ENCODE measurements around the gene CLEC2D. TPM values are rescaled to one million over a fixed set of nuclear protein-coding genes. Genes with fewer than 3 reads are reported as not detected.
A peak's percentile ranks its signal among the peaks of the same experiment; 100 is the strongest.

Gene CLEC2D, protein sequence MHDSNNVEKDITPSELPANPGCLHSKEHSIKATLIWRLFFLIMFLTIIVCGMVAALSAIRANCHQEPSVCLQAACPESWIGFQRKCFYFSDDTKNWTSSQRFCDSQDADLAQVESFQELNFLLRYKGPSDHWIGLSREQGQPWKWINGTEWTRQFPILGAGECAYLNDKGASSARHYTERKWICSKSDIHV
- 386 and 391 TPM in 2 replicates for total RNA-seq

DNA sequence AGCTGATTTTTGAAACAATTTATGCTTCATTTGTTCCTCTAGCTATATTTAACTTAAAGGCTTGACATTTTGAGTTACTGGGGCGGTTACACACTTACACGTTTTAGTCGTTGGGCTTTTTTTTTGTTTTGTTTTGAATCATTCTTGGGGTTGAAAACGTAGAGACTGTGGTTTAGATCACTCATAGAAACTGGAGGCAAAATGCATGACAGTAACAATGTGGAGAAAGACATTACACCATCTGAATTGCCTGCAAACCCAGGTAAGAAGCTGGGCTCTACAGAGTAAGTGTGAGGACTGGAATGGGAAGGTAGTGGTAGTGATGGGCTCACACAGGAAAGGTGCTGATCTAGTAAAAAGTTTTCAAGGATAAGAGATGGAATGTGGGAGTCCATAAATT lies at the start of gene CLEC2D:
Gene CLEC2D (plus strand): TSS at position 180 of the 400 bp plus-strand sequence. CDS start 22 bp downstream, at position 202.
- DNase-seq, result peak; percentile 91
- peaks cover 48% of the 10 kb centered on the region for H3K4me1 Mint-ChIP-seq

GRCh38 chr12:9625019-9625418 lies 44.5 kb upstream of the CLEC2D start:
- Mint-ChIP-seq H3K4me3 (no peak overlapping the region), H3K4me1 (peaks cover 2% of the 10 kb centered on the region), H3K36me3 (ENCODE audit: low read depth) (peaks cover 11% of the 10 kb centered on the region), H3K9me3 (peaks cover 24% of the 10 kb centered on the region), H3K27me3 (peaks cover 1% of the 10 kb centered on the region), H3K27ac (no peak overlapping the region)
- intact Hi-C loops (cut with micrococcal nuclease), result no loop called here
- no peak for DNase-seq

More for the DNA sequence above, at the start of gene CLEC2D:
- H3K27me3 Mint-ChIP-seq, result no peaks in the 10 kb centered on the region
- no peaks in the 10 kb centered on the region for H3K9me3 Mint-ChIP-seq
- intact Hi-C loops (cut with micrococcal nuclease), result loop anchor here (1.0 kb wide), 4 partner anchors 19 to 125 kb away; partner anchors contain the start of genes CD69 and CLECL1
- peak within 1 kb of the TSS; percentile 97 for H3K27ac Mint-ChIP-seq
- H3K4me3 Mint-ChIP-seq, result peak within 1 kb of the TSS; percentile 89
- H3K36me3 Mint-ChIP-seq (ENCODE audit: low read depth), result peaks cover 73% of the 10 kb centered on the region

DNA sequence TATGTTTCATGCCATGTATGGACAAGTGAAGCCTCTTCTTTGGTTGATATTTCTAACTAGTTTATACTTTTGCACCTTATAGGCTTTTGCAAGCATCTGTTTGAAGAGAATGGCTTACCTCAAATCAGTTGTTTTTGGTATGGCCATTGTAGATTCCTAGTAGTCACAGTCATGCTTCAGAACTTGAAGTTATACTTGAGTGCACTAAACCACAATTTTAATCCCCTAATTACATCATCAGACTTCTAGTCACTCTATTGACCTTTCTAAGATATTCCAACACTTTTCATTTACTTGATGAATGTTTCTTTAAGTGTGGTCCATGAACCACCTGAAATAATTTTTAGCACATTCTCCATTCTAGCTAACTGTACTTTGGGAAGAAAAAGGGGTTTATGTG lies 43.2 kb upstream of the CLEC2D start:
- no peak overlapping the region for H3K4me3 Mint-ChIP-seq
- peaks cover 11% of the 10 kb centered on the region for H3K36me3 Mint-ChIP-seq (ENCODE audit: low read depth)
- no peak overlapping the region for H3K27ac Mint-ChIP-seq
- peaks cover 4% of the 10 kb centered on the region for H3K4me1 Mint-ChIP-seq
- intact Hi-C loops (cut with micrococcal nuclease), result no loop called here
- peaks cover 4% of the 10 kb centered on the region for H3K27me3 Mint-ChIP-seq
- no peak for DNase-seq
- peaks cover 25% of the 10 kb centered on the region for H3K9me3 Mint-ChIP-seq

- Mint-ChIP-seq H3K27ac (no peak overlapping the region), H3K9me3 (peaks cover 25% of the 10 kb centered on the region), H3K27me3 (peaks cover 4% of the 10 kb centered on the region), H3K4me1 (peaks cover 4% of the 10 kb centered on the region), H3K36me3 (ENCODE audit: low read depth) (peaks cover 11% of the 10 kb centered on the region), H3K4me3 (no peak overlapping the region)
- intact Hi-C loops (cut with micrococcal nuclease), result no loop called here
- no peak for DNase-seq
Observed at GRCh38 chr12:9626821-9627220, 42.7 kb upstream of the CLEC2D start.

- Mint-ChIP-seq H3K4me3 (no peak overlapping the region), H3K36me3 (ENCODE audit: low read depth) (peaks cover 9% of the 10 kb centered on the region), H3K9me3 (peaks cover 14% of the 10 kb centered on the region), H3K27ac (no peak overlapping the region), H3K27me3 (peaks cover 4% of the 10 kb centered on the region), H3K4me1 (peaks cover 43% of the 10 kb centered on the region)
- peak; percentile 81 for DNase-seq
- intact Hi-C loops (cut with micrococcal nuclease), result no loop called here
Observed at GRCh38 chr12:9632766-9633165, 36.7 kb upstream of the CLEC2D start.

- H3K27me3 Mint-ChIP-seq, result peaks cover 4% of the 10 kb centered on the region
- intact Hi-C loops (cut with micrococcal nuclease), result loop anchor here (1.0 to 2.0 kb wide), 5 partner anchors 13 to 109 kb away; partner anchors contain the start of gene CLECL1
- peaks cover 50% of the 10 kb centered on the region for H3K4me1 Mint-ChIP-seq
- peaks cover 11% of the 10 kb centered on the region for H3K36me3 Mint-ChIP-seq (ENCODE audit: low read depth)
- peak overlapping the region; percentile 64 for H3K4me3 Mint-ChIP-seq
- H3K27ac Mint-ChIP-seq, result peak overlapping the region; percentile 57
- peaks cover 5% of the 10 kb centered on the region for H3K9me3 Mint-ChIP-seq
- peak; percentile 94 for DNase-seq
Observed at GRCh38 chr12:9634177-9634803, 35.2 kb upstream of the CLEC2D start.

DNA sequence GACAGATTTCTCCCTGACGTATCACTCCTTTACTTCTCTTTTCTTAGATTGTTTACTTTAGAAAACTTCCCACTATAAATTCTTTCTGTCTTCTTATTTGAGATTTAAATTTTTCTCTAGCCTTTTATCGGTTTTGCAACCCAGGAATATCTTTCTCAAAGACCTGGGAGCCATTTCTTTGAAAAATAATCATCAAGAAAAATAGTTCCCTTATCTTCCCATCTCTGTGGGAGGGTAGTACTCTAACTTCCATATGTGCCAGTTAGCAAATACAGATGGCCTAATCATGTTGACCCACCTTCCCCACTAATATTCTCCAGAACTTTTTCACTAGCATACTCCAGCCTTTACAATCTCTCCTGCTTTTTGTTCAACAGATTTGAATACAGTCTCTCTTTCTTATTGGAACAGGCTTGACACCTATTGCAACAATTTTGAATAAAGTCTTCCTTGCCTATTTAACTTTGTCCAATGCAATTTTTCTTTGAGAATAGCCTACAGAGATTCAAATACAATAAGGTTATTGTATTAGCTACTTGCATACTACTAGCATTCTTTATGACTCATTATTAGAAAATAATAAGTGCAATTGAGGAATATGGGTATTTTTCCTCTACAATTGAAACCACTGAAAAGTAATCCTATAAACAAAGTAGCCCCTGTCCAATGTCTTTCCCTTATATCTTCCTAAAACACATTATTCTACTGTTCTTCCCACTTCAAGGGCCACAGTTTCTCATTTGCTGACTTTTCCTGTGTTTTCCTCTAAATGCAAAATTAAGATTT lies 34.4 kb upstream of the CLEC2D start:
- H3K4me3 Mint-ChIP-seq, result no peak overlapping the region
- peaks cover 4% of the 10 kb centered on the region for H3K27me3 Mint-ChIP-seq
- no peaks in the 10 kb centered on the region for H3K9me3 Mint-ChIP-seq
- no peak overlapping the region for H3K27ac Mint-ChIP-seq
- DNase-seq, result no peak
- H3K4me1 Mint-ChIP-seq, result peaks cover 50% of the 10 kb centered on the region
- intact Hi-C loops (cut with micrococcal nuclease), result loop anchor here (1.0 to 2.0 kb wide), 5 partner anchors 12 to 108 kb away; partner anchors contain the start of gene CLECL1
- H3K36me3 Mint-ChIP-seq (ENCODE audit: low read depth), result peaks cover 12% of the 10 kb centered on the region

GRCh38 chr12:9636150-9636850 lies 33.2 kb upstream of the CLEC2D start:
- Mint-ChIP-seq H3K36me3 (ENCODE audit: low read depth) (peaks cover 19% of the 10 kb centered on the region), H3K4me3 (no peak overlapping the region), H3K9me3 (peaks cover 7% of the 10 kb centered on the region), H3K27me3 (peaks cover 1% of the 10 kb centered on the region), H3K27ac (peak overlapping the region; percentile 4), H3K4me1 (peaks cover 48% of the 10 kb centered on the region)
- intact Hi-C loops (cut with micrococcal nuclease), result no loop called here
- no peak for DNase-seq

GRCh38 chr12:9636851-9637206 lies 32.7 kb upstream of the CLEC2D start:
- Mint-ChIP-seq H3K27me3 (peaks cover 1% of the 10 kb centered on the region), H3K36me3 (ENCODE audit: low read depth) (peaks cover 19% of the 10 kb centered on the region), H3K4me3 (no peak overlapping the region), H3K27ac (no peak overlapping the region), H3K4me1 (peaks cover 49% of the 10 kb centered on the region), H3K9me3 (peaks cover 7% of the 10 kb centered on the region)
- DNase-seq, result no peak
- intact Hi-C loops (cut with micrococcal nuclease), result no loop called here

DNA sequence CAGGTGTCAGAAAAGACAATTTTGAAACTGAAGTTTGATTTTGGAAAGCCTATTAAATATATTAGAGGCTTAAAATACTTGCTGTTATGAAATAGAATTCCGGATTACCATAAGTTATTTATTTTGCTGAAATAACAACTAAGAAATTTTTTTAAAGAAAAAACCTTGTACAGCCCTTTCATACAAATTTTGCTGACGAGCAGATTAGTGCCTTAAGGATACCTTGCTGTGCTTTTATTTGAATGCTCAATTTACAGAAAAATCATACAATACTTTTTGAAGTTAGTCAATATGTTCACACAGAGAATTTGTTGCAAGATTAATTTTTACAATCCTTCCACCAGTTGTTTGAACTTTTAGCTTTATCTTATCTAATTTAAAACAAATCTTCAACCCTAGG lies 29.5 kb upstream of the CLEC2D start:
- intact Hi-C loops (cut with micrococcal nuclease), result loop anchor here (10.0 kb wide), 1 partner anchor 395 kb away; no protein-coding TSS in a partner anchor
- peaks cover 27% of the 10 kb centered on the region for H3K36me3 Mint-ChIP-seq (ENCODE audit: low read depth)

GRCh38 chr12:9642606-9643265 lies 26.8 kb upstream of the CLEC2D start:
- peak overlapping the region; percentile 27 for H3K27ac Mint-ChIP-seq
- H3K4me3 Mint-ChIP-seq, result peak overlapping the region; percentile 42
- no peaks in the 10 kb centered on the region for H3K27me3 Mint-ChIP-seq
- peak; percentile 62 for DNase-seq
- peaks cover 12% of the 10 kb centered on the region for H3K9me3 Mint-ChIP-seq
- H3K4me1 Mint-ChIP-seq, result peaks cover 49% of the 10 kb centered on the region
- peaks cover 24% of the 10 kb centered on the region for H3K36me3 Mint-ChIP-seq (ENCODE audit: low read depth)
- intact Hi-C loops (cut with micrococcal nuclease), result loop anchor here (10.0 kb wide), 1 partner anchor 398 kb away; no protein-coding TSS in a partner anchor

More for the DNA sequence above, 29.5 kb upstream of the CLEC2D start:
- H3K27ac Mint-ChIP-seq, result no peak overlapping the region
- no peak for DNase-seq
- H3K4me1 Mint-ChIP-seq, result peaks cover 52% of the 10 kb centered on the region
- H3K9me3 Mint-ChIP-seq, result peaks cover 7% of the 10 kb centered on the region
- H3K4me3 Mint-ChIP-seq, result no peak overlapping the region
- no peaks in the 10 kb centered on the region for H3K27me3 Mint-ChIP-seq

DNA sequence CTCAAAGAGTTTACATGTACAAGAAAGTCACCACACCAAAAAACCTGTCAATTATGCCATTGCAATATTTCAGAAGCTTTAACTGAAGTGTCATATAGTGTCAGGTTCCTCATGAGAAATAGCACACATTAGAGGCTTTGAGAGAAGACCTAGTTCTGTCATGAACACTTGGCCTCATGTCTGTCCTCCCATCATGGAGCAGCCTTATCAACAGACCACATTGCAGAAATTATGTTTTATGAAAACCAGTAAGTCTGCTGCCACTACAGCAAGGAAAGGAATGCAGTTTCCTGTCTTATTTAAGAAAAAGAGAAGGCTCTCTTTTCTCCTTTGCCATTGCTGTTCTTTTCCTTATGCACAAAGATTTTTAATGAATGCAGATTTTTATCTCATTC lies 26.2 kb upstream of the CLEC2D start:
- peaks cover 49% of the 10 kb centered on the region for H3K4me1 Mint-ChIP-seq
- peak overlapping the region; percentile 42 for H3K4me3 Mint-ChIP-seq
- no peaks in the 10 kb centered on the region for H3K27me3 Mint-ChIP-seq
- intact Hi-C loops (cut with micrococcal nuclease), result loop anchor here (10.0 kb wide), 1 partner anchor 398 kb away; no protein-coding TSS in a partner anchor
- DNase-seq, result peak; percentile 61
- peak overlapping the region; percentile 52 for H3K27ac Mint-ChIP-seq
- peaks cover 24% of the 10 kb centered on the region for H3K36me3 Mint-ChIP-seq (ENCODE audit: low read depth)
- H3K9me3 Mint-ChIP-seq, result peaks cover 12% of the 10 kb centered on the region
